GM12873 (cell line): ENCODE data around the gene DDX41.

Source experiments
- CTCF ChIP-seq: IDR thresholded peaks from 2 replicates; pipeline ENCODE4 v1.5.1; 2012; ENCODE audit warnings: low read depth, mild to moderate bottlenecking, moderate library complexity, low read length, control low read depth; ENCODE audit not compliant: insufficient read depth; ENCODE audit errors: missing control alignments

Gene DDX41

GRCh38 chr5:177515580-177515979, 1.2 kb downstream of the DDX41 start:
- TF ChIP-seq CTCF, result no peak

GRCh38 chr5:177514541-177514940, 2.2 kb downstream of the DDX41 start:
- no peak for TF ChIP-seq CTCF

GRCh38 chr5:177513500-177513899, 3.3 kb downstream of the DDX41 start:
- no peak for TF ChIP-seq CTCF

GRCh38 chr5:177512736-177513380, 3.9 kb downstream of the DDX41 start:
- no peak for TF ChIP-seq CTCF

- TF ChIP-seq CTCF, result no peak
These were observed 4.7 kb downstream of the DDX41 start for GRCh38 chr5:177511796-177512675.

GRCh38 chr5:177511181-177511580, 5.6 kb downstream of the DDX41 start:
- no peak for TF ChIP-seq CTCF

- no peak for TF ChIP-seq CTCF
These were observed 6.2 kb downstream of the DDX41 start for GRCh38 chr5:177510567-177511053.
